Keratinocyte (primary cell): ENCODE data around the gene NDUFAF5. TPM values are rescaled to one million over a fixed set of nuclear protein-coding genes. Genes with fewer than 3 reads are reported as not detected.

Source experiments
- DNase-seq: peaks from one replicate; pipeline ENCODE4 v3.0.0-alpha.2; 2011; ENCODE audit warnings: low read depth, missing footprints, low spot score
- FAIRE-seq: peaks from 2 replicates; lab custom pipeline; 2011; peaks lifted over from hg19 to GRCh38; lab: Jason Lieb, UNC
- H2AFZ ChIP-seq: 2 replicates; pipeline ENCODE4 v1.6.0; 2012; ENCODE audit warnings: low read length, control low read depth, inconsistent platforms; ENCODE audit not compliant: control insufficient read depth
- H3K27ac ChIP-seq: 2 replicates; pipeline ENCODE4 v1.5.1; 2011; ENCODE audit warnings: low read length; ENCODE audit not compliant: control insufficient read depth, insufficient read depth
- H3K27me3 ChIP-seq: 3 replicates; pipeline ENCODE4 v1.6.0; 2011; ENCODE audit warnings: low read length; ENCODE audit not compliant: control insufficient read depth, insufficient read depth; ENCODE audit errors: extremely low read depth
- H3K36me3 ChIP-seq, 2 experiments: 2 replicates in 1 of 2; 3 replicates in 1 of 2; pipeline ENCODE4 v1.5.1; 2011; ENCODE audit warnings: low read length in 2 of 2, mild to moderate bottlenecking in 1 of 2; ENCODE audit not compliant: control insufficient read depth in 2 of 2, insufficient read depth in 2 of 2; ENCODE audit errors: extremely low read depth in 1 of 2
- H3K4me1 ChIP-seq: 3 replicates; pipeline ENCODE4 v1.5.1; 2011; ENCODE audit warnings: low read length; ENCODE audit not compliant: control insufficient read depth, insufficient read depth; ENCODE audit errors: extremely low read depth
- H3K4me2 ChIP-seq: 3 replicates; pipeline ENCODE4 v1.6.0; 2011; ENCODE audit warnings: low read depth, low read length; ENCODE audit not compliant: control insufficient read depth, insufficient read depth; ENCODE audit errors: extremely low read depth
- H3K4me3 ChIP-seq, 3 experiments: fragments of 200-600 bp in 1 of 3; sonication (generic) in 1 of 3; 2 replicates in 2 of 3; 3 replicates in 1 of 3; pipeline ENCODE4 v1.5.1; 2011 to 2016; ENCODE audit warnings: low read length in 3 of 3, mild to moderate bottlenecking in 3 of 3, control low read depth in 2 of 3, inconsistent platforms in 1 of 3, low read depth in 1 of 3, mixed read lengths in 1 of 3, mixed run types in 1 of 3, moderate library complexity in 1 of 3; ENCODE audit not compliant: control insufficient read depth in 2 of 3, insufficient read depth in 2 of 3; ENCODE audit errors: extremely low read depth in 1 of 3
- H3K79me2 ChIP-seq: 2 replicates; pipeline ENCODE4 v1.6.0; 2012; ENCODE audit warnings: low read length; ENCODE audit not compliant: control insufficient read depth, insufficient read depth
- H3K9ac ChIP-seq: 3 replicates; pipeline ENCODE4 v1.6.0; 2011; ENCODE audit warnings: low read length; ENCODE audit not compliant: control insufficient read depth, insufficient read depth; ENCODE audit errors: extremely low read depth
- H3K9me1 ChIP-seq: 3 replicates; pipeline ENCODE4 v1.6.0; 2011; ENCODE audit warnings: low read length; ENCODE audit not compliant: control insufficient read depth, insufficient read depth; ENCODE audit errors: extremely low read depth
- H3K9me3 ChIP-seq: 2 replicates; pipeline ENCODE4 v1.5.1; 2012; ENCODE audit warnings: low read depth, low read length; ENCODE audit not compliant: control insufficient read depth
- H4K20me1 ChIP-seq: 3 replicates; pipeline ENCODE4 v1.6.0; 2011; ENCODE audit warnings: low read length; ENCODE audit not compliant: control insufficient read depth, insufficient read depth; ENCODE audit errors: extremely low read depth
- EZH2 ChIP-seq: IDR thresholded peaks from one replicate; pipeline ENCODE4 v1.6.1; 2012; ENCODE audit warnings: inconsistent platforms, mild to moderate bottlenecking, low read length, moderate library complexity
- dilution Hi-C: fragments of 300-500 bp; cut with MboI; formaldehyde crosslinking; loops from one replicate; pipeline ENCODE4 v1.7.0; 2020; ENCODE audit warnings: low sequenced_read_pairs; ENCODE audit not compliant: extremely low pct_ligation_motif_present
- polyA plus RNA-seq, 5 experiments: library from polyadenylated mRNA; depleted of rRNA in 3 of 5; stranded (reverse) in 3 of 5; stranded (forward) in 1 of 5; unstranded in 1 of 5; fragments of >200 nt; gene quantifications; 1 replicate in 1 of 5; 2 replicates in 3 of 5; 3 replicates in 1 of 5; pipeline versions ENCODE4 v1.2.1 to v1.2.3, GENCODE V29; 2011 to 2012; ENCODE audit warnings: missing spikeins in 2 of 5, low read depth in 1 of 5, low replicate concordance in 1 of 5
- TF ChIP-seq, protein P1 (sequence below), 3 experiments: IDR thresholded peaks in 1 of 3; conservative IDR thresholded peaks in 1 of 3; optimal IDR thresholded peaks in 1 of 3; 2 replicates in 2 of 3; 3 replicates in 1 of 3; pipeline versions ENCODE3 to v1.5.1; 2011; ENCODE audit warnings: low read length in 3 of 3, mild to moderate bottlenecking in 3 of 3, moderate library complexity in 2 of 3, control low read depth in 1 of 3, inconsistent platforms in 1 of 3; ENCODE audit not compliant: insufficient read depth in 2 of 3; ENCODE audit errors: extremely low read depth in 1 of 3

NDUFAF5 gene
- polyA plus RNA-seq, 1 donor (not counting 4 experiments of a cell fraction or from before 2014, with no cell fraction given), result 26.4 TPM

DNA sequence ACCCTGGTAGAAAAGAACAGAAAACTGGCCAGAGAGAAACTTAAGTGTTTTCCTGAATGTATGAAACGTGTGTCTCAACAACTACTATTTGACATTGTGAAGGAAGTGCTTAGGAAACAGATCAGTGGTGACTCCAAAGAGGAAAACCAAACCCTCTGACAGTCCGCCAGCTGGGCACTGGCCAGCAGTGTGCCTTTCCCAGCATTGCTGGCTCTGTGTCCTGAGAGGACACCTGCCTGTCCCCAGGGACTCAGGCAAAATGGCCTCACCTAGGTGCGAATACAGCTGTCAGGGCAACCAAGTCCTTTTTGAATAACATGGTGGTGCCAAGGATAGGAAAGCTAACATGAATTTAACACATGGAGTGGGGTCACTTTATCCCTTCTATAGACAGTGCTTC lies 72.5 kb downstream of the NDUFAF5 start:
- Histone ChIP-seq H4K20me1 (no peaks in the 10 kb centered on the region), H3K4me3 (no peak overlapping the region), H3K4me1 (no peaks in the 10 kb centered on the region), H3K9me3 (no peaks in the 10 kb centered on the region), H3K27me3 (no peaks in the 10 kb centered on the region), H3K9ac (no peak overlapping the region), H3K4me2 (no peak overlapping the region), H2AFZ (no peak overlapping the region), H3K27ac (no peak overlapping the region), H3K79me2 (no peaks in the 10 kb centered on the region), H3K9me1 (no peaks in the 10 kb centered on the region), H3K36me3 (no peaks in the 10 kb centered on the region)
- FAIRE-seq (no peak), DNase-seq (no peak)
- dilution Hi-C loops, result no loop called here
- TF ChIP-seq EZH2, result no peak

DNA sequence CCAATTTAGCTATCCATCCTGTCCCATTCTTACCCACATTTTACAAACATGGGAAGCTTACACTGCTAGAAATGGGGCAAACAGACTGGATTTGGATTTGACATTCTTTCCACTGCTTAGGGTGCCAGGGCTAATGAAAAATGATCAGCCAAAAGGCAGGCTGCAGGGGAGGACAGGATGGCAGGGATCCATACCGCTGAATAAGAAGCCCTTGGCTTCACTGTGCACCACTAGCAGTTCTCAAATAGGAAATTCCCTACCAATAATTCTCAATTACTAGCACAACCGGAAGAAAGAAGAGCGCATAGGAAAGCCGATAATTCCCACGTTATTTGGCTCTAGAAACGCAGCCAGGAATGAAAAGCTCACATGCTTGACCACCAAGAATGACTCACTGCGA lies 73.1 kb downstream of the NDUFAF5 start:
- FAIRE-seq (no peak), DNase-seq (no peak)
- TF ChIP-seq, protein P1, sequence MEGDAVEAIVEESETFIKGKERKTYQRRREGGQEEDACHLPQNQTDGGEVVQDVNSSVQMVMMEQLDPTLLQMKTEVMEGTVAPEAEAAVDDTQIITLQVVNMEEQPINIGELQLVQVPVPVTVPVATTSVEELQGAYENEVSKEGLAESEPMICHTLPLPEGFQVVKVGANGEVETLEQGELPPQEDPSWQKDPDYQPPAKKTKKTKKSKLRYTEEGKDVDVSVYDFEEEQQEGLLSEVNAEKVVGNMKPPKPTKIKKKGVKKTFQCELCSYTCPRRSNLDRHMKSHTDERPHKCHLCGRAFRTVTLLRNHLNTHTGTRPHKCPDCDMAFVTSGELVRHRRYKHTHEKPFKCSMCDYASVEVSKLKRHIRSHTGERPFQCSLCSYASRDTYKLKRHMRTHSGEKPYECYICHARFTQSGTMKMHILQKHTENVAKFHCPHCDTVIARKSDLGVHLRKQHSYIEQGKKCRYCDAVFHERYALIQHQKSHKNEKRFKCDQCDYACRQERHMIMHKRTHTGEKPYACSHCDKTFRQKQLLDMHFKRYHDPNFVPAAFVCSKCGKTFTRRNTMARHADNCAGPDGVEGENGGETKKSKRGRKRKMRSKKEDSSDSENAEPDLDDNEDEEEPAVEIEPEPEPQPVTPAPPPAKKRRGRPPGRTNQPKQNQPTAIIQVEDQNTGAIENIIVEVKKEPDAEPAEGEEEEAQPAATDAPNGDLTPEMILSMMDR (optimal IDR thresholded peaks at IDR 0.05 in 1 of 3, IDR thresholded peaks at IDR 0.05 in 1 of 3, conservative IDR thresholded peaks at IDR 0.05 in 1 of 3; ENCODE audit: extremely low read depth in 1 of 3, insufficient read depth in 2 of 3, low read length in 3 of 3), result no peak
- TF ChIP-seq EZH2, result no peak
- no peaks in the 10 kb centered on the region for H3K4me1 ChIP-seq
- H2AFZ ChIP-seq, result no peak overlapping the region
- no peak overlapping the region for H3K27ac ChIP-seq
- no peak overlapping the region for H3K4me2 ChIP-seq
- H3K4me3 ChIP-seq, result no peak overlapping the region
- H3K9ac ChIP-seq, result no peak overlapping the region
- H3K9me3 ChIP-seq, result no peaks in the 10 kb centered on the region
- no peaks in the 10 kb centered on the region for H3K9me1 ChIP-seq
- H3K79me2 ChIP-seq, result no peaks in the 10 kb centered on the region
- dilution Hi-C loops, result no loop called here
- H4K20me1 ChIP-seq, result no peaks in the 10 kb centered on the region
- H3K36me3 ChIP-seq, result no peaks in the 10 kb centered on the region
- H3K27me3 ChIP-seq, result no peaks in the 10 kb centered on the region

- Histone ChIP-seq H3K4me3 (no peak overlapping the region), H4K20me1 (no peaks in the 10 kb centered on the region), H3K4me2 (no peak overlapping the region), H3K9me3 (no peaks in the 10 kb centered on the region), H3K27me3 (no peaks in the 10 kb centered on the region), H3K9me1 (no peaks in the 10 kb centered on the region), H3K79me2 (no peaks in the 10 kb centered on the region), H3K36me3 (no peaks in the 10 kb centered on the region), H3K27ac (no peak overlapping the region), H3K9ac (no peak overlapping the region), H2AFZ (no peak overlapping the region), H3K4me1 (no peaks in the 10 kb centered on the region)
- TF ChIP-seq EZH2, result no peak
- TF ChIP-seq, protein P1 (optimal IDR thresholded peaks at IDR 0.05 in 1 of 3, IDR thresholded peaks at IDR 0.05 in 1 of 3, conservative IDR thresholded peaks at IDR 0.05 in 1 of 3; ENCODE audit: extremely low read depth in 1 of 3, insufficient read depth in 2 of 3, low read length in 3 of 3), result no peak
- dilution Hi-C loops, result no loop called here
- FAIRE-seq (no peak), DNase-seq (no peak)
Measured at GRCh38 chr20:13858439-13858838, 73.6 kb downstream of the NDUFAF5 start.
